T47D (cell line): ENCODE data around the gene A2M.

Experiments used
- DNase-seq, 2 experiments: peaks; one replicate each; pipeline versions ENCODE4 v3.0.0 to v3.0.0-alpha.2; 2011 to 2012; ENCODE audit warnings: low read depth in 1 of 2, low spot score in 1 of 2
- JUND ChIP-seq: IDR thresholded peaks from 2 replicates; pipeline ENCODE4 v1.6.1; 2012; ENCODE audit warnings: low read depth
- in situ Hi-C: cut with HindIII; loops from 2 replicates; pipeline ENCODE4 v1.10.0; 2016; ENCODE audit warnings: low sequenced_read_pairs, low pct_unique_long_range_greater_than_20kb

Gene A2M

GRCh38 chr12:9103050-9103849 is 12.5 kb downstream of the A2M start:
- in situ Hi-C loops = no loop called here
- no peak for TF ChIP-seq JUND
- no peak for DNase-seq

GRCh38 chr12:9101018-9101687 is 14.6 kb downstream of the A2M start:
- in situ Hi-C loops = no loop called here
- no peak for DNase-seq
- no peak for TF ChIP-seq JUND

GRCh38 chr12:9099552-9100190 is 16.0 kb downstream of the A2M start:
- TF ChIP-seq JUND = no peak
- no peak for DNase-seq
- in situ Hi-C loops = no loop called here

GRCh38 chr12:9098463-9099026 is 17.2 kb downstream of the A2M start:
- TF ChIP-seq JUND = no peak
- in situ Hi-C loops = no loop called here

GRCh38 chr12:9098115-9098452 is 17.6 kb downstream of the A2M start:
- in situ Hi-C loops = no loop called here
- TF ChIP-seq JUND = no peak
- no peak for DNase-seq

More at GRCh38 chr12:9098463-9099026, 17.2 kb downstream of the A2M start:
- DNase-seq = no peak

- DNase-seq = no peak
- in situ Hi-C loops = no loop called here
- TF ChIP-seq JUND = no peak
Observed at GRCh38 chr12:9096563-9097176, 19.0 kb downstream of the A2M start.

- in situ Hi-C loops = no loop called here
- TF ChIP-seq JUND = no peak
- DNase-seq = no peak
Observed at GRCh38 chr12:9095322-9095721, 20.4 kb downstream of the A2M start.

DNA sequence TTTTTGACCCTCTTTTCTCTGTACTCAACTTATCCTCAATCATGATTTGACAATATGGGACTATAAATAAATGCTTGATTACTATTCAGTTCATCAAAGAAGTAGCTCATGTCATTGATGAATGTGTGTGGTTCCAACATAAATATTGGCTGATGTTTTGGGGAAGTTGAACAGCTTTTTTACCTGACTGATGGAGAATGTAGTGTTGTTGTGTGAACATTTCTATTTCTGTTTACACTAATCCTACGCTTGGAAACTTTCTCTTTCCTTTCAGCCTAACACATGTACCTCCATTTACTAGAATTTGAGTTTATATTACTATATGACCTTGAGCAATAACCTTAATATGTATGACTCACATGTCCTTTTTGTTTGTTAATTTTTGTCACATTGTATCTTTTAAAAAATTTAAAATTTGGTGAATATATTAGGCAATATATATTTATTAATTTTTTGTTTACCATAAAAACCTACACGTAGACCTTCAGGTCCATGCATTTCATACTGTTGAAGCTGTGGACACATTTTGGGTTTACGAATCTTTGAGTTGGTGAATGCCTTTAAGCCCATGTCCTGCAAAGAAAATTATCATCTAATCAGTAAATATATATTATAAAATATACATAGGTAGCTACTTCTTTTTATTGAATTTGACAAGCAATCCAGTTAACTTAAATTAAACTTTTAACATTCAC is 21.1 kb downstream of the A2M start:
- in situ Hi-C loops = no loop called here
- no peak for TF ChIP-seq JUND
- DNase-seq = no peak

DNA sequence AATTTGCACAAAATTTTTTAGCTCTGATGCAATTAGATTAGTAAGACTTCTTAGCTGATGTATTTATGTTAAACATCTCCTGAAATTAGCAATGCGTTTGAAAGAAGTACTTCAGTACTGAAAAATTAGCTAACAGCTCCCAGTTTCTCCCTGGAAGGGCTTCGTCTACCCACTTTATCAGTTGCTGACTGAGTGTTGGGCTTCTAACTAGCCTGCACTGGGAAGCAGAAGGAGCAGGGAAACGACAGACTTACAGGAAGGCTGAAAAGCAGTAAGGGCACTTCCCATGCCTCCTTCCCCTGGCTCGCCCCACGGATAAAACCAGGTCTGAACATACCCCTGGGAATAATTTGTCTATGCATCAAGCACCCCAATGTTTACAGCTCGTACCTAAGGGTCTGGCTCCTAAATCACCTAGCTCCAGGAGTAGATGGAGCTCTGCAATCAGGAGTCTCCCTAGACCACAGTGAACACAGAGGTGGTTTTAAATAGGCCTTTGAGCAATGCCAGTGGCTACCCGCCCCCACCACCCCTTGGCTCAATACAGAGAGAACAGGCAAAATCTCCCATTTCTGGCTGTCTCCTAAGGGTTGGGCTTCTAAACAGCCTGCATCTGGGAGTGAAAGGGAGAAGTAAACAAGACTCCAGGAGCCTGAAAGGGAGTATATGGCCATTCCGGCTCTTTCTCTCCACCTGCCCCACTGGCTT is 23.7 kb downstream of the A2M start:
- no peak for DNase-seq
- TF ChIP-seq JUND = no peak
- in situ Hi-C loops = no loop called here

DNA sequence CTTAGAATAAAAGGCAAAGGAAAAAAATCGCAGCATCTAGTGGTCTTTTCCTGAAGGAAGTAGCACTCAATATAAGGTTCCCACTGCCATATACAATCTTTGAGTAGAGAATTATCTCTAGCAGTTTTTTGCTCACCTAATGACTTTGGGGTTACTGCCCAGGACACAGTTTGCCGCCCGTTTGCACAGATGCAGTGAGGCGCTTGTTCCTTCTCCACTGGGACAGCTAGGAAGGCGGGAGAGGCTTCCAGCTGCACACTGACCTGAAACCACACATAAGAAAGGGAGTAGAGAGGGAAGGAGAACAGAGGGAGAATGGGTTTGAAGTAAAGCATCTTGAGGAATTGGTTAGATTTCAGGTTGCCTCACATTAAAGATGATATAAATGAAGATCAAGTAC is 25.5 kb downstream of the A2M start:
- in situ Hi-C loops = no loop called here
- TF ChIP-seq JUND = no peak
- DNase-seq = no peak

GRCh38 chr12:9087087-9087835 is 28.5 kb downstream of the A2M start:
- in situ Hi-C loops = no loop called here
- TF ChIP-seq JUND = no peak

More at GRCh38 chr12:9087087-9087835, 28.5 kb downstream of the A2M start:
- no peak for DNase-seq
